Activated naive CD4-positive, alpha-beta T cell treated with Interleukin-2 at 50 U/mL for 16 hours (primary cell): ENCODE measurements around the gene CDKN2D.
"Not testable (repeated sequence)": the region's sequence is repeated elsewhere in the genome, so short reads cannot be mapped to it uniquely, and the experiment has no call there.

Source experiments
- DNase-seq: peaks from one replicate; pipeline ENCODE4 v3.0.0-alpha.2; 2020

Gene CDKN2D

GRCh38 chr19:10551006-10551405, 17.8 kb downstream of the CDKN2D start:
- not testable (repeated sequence) for DNase-seq

GRCh38 chr19:10550336-10550735, 18.4 kb downstream of the CDKN2D start:
- DNase-seq: no peak

GRCh38 chr19:10549733-10550132, 19.0 kb downstream of the CDKN2D start:
- no peak for DNase-seq

GRCh38 chr19:10548746-10549276, 20.0 kb downstream of the CDKN2D start:
- no peak for DNase-seq

- no peak for DNase-seq
These were observed 22.0 kb downstream of the CDKN2D start for GRCh38 chr19:10546817-10547216.

GRCh38 chr19:10544753-10545251, 24.0 kb downstream of the CDKN2D start:
- peak; percentile 7 for DNase-seq

- peak; percentile 29 for DNase-seq
These were observed 24.5 kb downstream of the CDKN2D start for GRCh38 chr19:10544242-10544752.

GRCh38 chr19:10543420-10544241, 25.1 kb downstream of the CDKN2D start, which contains the start of gene ATG4D:
TSS of gene ATG4D (plus strand) at chr19:10543904. CDS start at chr19:10544091, 187 bp downstream.
- DNase-seq: peak; percentile 78

- DNase-seq: no peak
These were observed 25.7 kb downstream of the CDKN2D start for GRCh38 chr19:10543059-10543419.

GRCh38 chr19:10539016-10539415, 29.8 kb downstream of the CDKN2D start:
- DNase-seq: not testable (repeated sequence)

GRCh38 chr19:10538204-10538983, 30.4 kb downstream of the CDKN2D start:
- no peak for DNase-seq

GRCh38 chr19:10537668-10538067, 31.1 kb downstream of the CDKN2D start:
- DNase-seq: no peak

GRCh38 chr19:10535613-10536012, 33.2 kb downstream of the CDKN2D start:
- DNase-seq: no peak

- DNase-seq: no peak
These were observed 35.0 kb downstream of the CDKN2D start for GRCh38 chr19:10533646-10534386.

GRCh38 chr19:10532457-10532856, 36.3 kb downstream of the CDKN2D start:
- no peak for DNase-seq

GRCh38 chr19:10526887-10527286, 41.9 kb downstream of the CDKN2D start:
- DNase-seq: not testable (repeated sequence)

GRCh38 chr19:10525636-10526035, 43.1 kb downstream of the CDKN2D start:
- DNase-seq: no peak

GRCh38 chr19:10523135-10523636, 45.6 kb downstream of the CDKN2D start:
- no peak for DNase-seq

GRCh38 chr19:10521461-10522171, 47.2 kb downstream of the CDKN2D start:
- no peak for DNase-seq

- DNase-seq: no peak
These were observed 48.0 kb downstream of the CDKN2D start for GRCh38 chr19:10520652-10521318.

- DNase-seq: no peak
These were observed 49.4 kb downstream of the CDKN2D start for GRCh38 chr19:10519421-10519820.
